ENCODE data around the gene PRRG4. TPM values are rescaled to one million over a fixed set of nuclear protein-coding genes. Genes with fewer than 3 reads are reported as not detected.

Gene PRRG4
- total RNA-seq, 1 donor from 2014 or later: not detected

DNA sequence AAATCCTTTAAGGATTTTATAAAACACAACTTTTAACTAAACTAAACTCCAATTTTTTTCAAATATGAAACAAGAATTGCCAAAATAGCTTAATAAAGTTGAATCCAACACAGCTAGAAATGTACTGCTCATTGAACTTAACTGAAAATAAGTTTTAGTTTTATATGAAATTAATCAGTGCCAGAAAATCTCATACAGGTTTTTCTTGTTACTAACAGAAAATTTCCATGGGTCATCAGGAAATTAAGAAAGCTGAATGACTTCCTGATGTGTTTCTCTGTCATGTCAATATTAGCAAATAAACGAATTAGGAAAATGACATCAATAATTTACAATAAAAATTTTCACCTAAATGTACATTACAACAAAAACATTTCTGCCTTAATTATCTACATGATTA lies 38.8 kb upstream of the PRRG4 start:
- Mint-ChIP-seq H3K36me3 (ENCODE audit: low read depth, unreplicated experiment) (no peaks in the 10 kb centered on the region), H3K9me3 (ENCODE audit: unreplicated experiment) (no peaks in the 10 kb centered on the region), H3K4me3 (ENCODE audit: unreplicated experiment) (no peak overlapping the region), H3K27ac (ENCODE audit: unreplicated experiment) (no peak overlapping the region), H3K4me1 (ENCODE audit: unreplicated experiment) (no peaks in the 10 kb centered on the region), H3K27me3 (ENCODE audit: unreplicated experiment) (no peaks in the 10 kb centered on the region)
- TF ChIP-seq, protein P1, sequence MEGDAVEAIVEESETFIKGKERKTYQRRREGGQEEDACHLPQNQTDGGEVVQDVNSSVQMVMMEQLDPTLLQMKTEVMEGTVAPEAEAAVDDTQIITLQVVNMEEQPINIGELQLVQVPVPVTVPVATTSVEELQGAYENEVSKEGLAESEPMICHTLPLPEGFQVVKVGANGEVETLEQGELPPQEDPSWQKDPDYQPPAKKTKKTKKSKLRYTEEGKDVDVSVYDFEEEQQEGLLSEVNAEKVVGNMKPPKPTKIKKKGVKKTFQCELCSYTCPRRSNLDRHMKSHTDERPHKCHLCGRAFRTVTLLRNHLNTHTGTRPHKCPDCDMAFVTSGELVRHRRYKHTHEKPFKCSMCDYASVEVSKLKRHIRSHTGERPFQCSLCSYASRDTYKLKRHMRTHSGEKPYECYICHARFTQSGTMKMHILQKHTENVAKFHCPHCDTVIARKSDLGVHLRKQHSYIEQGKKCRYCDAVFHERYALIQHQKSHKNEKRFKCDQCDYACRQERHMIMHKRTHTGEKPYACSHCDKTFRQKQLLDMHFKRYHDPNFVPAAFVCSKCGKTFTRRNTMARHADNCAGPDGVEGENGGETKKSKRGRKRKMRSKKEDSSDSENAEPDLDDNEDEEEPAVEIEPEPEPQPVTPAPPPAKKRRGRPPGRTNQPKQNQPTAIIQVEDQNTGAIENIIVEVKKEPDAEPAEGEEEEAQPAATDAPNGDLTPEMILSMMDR (IDR thresholded peaks at IDR 0.05; ENCODE audit: unreplicated experiment): no peak
- no peak for DNase-seq (ENCODE audit: low spot score)

DNA sequence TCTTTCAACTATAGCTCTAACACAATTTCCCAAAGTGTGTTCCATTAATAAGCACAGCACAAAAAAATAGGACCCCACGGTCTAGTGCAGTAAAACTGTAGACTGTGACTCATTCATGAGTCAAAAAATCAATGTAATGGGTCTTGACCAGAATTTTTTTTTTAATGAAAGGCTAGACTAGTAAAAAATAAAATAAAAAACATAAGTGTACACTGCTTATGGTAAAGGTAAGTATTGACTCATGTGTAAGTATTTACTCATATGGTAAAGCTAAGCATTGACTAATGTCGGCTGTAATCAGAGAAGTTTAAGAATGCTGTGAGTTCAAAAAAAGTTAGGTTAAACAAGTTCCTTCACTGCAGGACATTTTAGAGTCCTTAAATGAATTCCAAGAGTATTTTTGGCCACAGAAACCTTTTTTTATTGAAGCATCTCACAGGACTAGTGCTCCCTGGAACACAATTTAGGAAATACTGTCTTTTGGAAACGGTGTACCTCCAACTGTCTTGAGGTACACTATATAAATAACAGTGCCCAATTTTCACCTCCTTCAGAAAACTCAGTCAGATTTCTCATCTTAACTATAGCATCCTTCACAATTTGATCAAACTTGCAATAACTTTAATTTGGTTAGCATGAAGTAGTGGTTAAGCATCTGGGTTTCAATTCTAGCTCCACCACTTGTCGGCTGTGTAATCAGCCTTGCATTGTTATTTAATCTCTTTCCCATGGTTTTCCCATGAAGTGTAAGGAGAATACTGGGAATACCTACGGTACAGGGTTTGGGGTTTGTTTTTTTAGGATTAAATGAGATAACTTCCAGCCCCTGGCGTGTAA lies 37.4 kb upstream of the PRRG4 start:
- Mint-ChIP-seq H3K36me3 (ENCODE audit: low read depth, unreplicated experiment) (no peaks in the 10 kb centered on the region), H3K27ac (ENCODE audit: unreplicated experiment) (no peak overlapping the region), H3K27me3 (ENCODE audit: unreplicated experiment) (no peaks in the 10 kb centered on the region), H3K9me3 (ENCODE audit: unreplicated experiment) (no peaks in the 10 kb centered on the region), H3K4me3 (ENCODE audit: unreplicated experiment) (no peak overlapping the region), H3K4me1 (ENCODE audit: unreplicated experiment) (no peaks in the 10 kb centered on the region)
- DNase-seq (ENCODE audit: low spot score): no peak
- TF ChIP-seq, protein P1 (IDR thresholded peaks at IDR 0.05; ENCODE audit: unreplicated experiment): no peak

DNA sequence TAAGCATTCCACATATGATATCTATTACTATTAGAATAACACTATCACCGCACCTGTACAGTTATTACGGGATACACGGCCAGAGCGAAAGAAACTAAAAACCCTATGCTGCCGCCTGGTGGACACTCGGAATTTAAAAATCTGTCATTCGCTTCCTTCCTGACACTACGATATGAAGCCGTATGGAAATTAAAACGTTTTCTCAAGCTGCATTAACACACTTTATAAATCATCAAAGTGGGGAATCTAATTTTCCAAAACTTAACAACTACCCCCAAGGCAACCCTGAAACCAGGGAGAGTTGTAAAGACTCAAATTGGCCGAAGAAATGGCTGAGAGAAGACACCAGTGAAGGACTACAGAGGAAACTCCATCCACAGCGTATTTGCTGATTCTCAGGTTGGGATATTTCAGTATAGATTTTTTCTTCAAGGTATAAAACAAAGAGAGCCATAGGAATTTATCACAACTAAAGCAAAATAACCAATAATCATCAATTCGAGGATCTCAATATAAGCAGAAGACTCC lies 36.7 kb upstream of the PRRG4 start:
- Mint-ChIP-seq H3K9me3 (ENCODE audit: unreplicated experiment) (no peaks in the 10 kb centered on the region), H3K27ac (ENCODE audit: unreplicated experiment) (no peak overlapping the region), H3K36me3 (ENCODE audit: low read depth, unreplicated experiment) (no peaks in the 10 kb centered on the region), H3K4me1 (ENCODE audit: unreplicated experiment) (no peaks in the 10 kb centered on the region), H3K27me3 (ENCODE audit: unreplicated experiment) (no peaks in the 10 kb centered on the region), H3K4me3 (ENCODE audit: unreplicated experiment) (no peak overlapping the region)
- DNase-seq (ENCODE audit: low spot score): peak; percentile 60
- TF ChIP-seq, protein P1 (IDR thresholded peaks at IDR 0.05; ENCODE audit: unreplicated experiment): peak; percentile 92

DNA sequence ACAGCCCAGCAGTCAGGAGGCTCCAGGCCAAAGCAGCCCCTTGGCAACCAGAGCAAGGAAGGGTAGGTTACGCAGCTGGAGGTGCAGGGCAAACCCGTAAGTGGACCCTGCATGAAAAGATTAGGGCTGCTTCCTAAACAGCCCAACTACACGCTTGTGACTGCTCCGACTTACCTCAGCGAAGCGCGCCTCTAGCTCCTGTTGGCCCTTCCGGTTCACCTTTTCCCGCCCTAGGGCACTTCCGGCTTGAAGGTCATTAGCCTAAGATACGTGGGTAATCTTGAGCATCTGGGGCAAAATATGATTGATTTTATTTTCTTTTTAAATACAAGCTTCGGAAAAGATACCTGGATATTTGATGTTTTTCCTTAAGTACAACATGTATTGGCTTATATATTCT lies 35.3 kb upstream of the PRRG4 start, which contains the start of gene CCDC73:
TSS of gene CCDC73 (minus strand) at position 224 of the 400 bp plus-strand sequence. CDS start 34,419 bp downstream, outside the sequence.
- Mint-ChIP-seq H3K4me1 (ENCODE audit: unreplicated experiment) (no peaks in the 10 kb centered on the region), H3K27me3 (ENCODE audit: unreplicated experiment) (no peaks in the 10 kb centered on the region), H3K9me3 (ENCODE audit: unreplicated experiment) (no peaks in the 10 kb centered on the region), H3K4me3 (ENCODE audit: unreplicated experiment) (no peak within 1 kb of the TSS), H3K27ac (ENCODE audit: unreplicated experiment) (no peak within 1 kb of the TSS), H3K36me3 (ENCODE audit: low read depth, unreplicated experiment) (no peaks in the 10 kb centered on the region)
- TF ChIP-seq, protein P1 (IDR thresholded peaks at IDR 0.05; ENCODE audit: unreplicated experiment): no peak
- DNase-seq (ENCODE audit: low spot score): no peak

DNA sequence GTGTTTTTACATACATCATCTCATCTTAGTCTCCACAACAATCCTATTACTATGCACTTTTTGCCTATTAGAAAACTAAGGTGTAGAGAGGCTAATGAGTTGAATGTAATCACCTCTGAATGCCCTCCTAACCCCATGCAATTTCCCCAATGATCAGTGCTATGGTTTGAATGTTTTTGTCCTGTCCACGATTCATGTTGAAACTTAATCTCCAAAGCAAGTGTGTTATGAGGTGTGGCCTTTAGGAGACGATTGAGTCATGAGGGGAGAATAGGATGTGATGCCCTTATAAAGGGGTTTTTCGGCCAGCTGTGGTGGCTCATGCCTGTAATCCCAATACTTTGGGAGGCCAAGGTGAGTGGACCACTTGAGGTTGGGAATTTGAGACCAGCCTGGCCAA lies 33.3 kb upstream of the PRRG4 start:
- Mint-ChIP-seq H3K27ac (ENCODE audit: unreplicated experiment) (no peak overlapping the region), H3K4me1 (ENCODE audit: unreplicated experiment) (no peaks in the 10 kb centered on the region), H3K27me3 (ENCODE audit: unreplicated experiment) (no peaks in the 10 kb centered on the region), H3K4me3 (ENCODE audit: unreplicated experiment) (no peak overlapping the region), H3K9me3 (ENCODE audit: unreplicated experiment) (no peaks in the 10 kb centered on the region), H3K36me3 (ENCODE audit: low read depth, unreplicated experiment) (no peaks in the 10 kb centered on the region)
- DNase-seq (ENCODE audit: low spot score): no peak
- TF ChIP-seq, protein P1 (IDR thresholded peaks at IDR 0.05; ENCODE audit: unreplicated experiment): no peak
